Astrocyte (in vitro differentiated cells and primary cell): ENCODE measurements around the gene FADS3. TPM values are rescaled to one million over a fixed set of nuclear protein-coding genes. Genes with fewer than 3 reads are reported as not detected.

Source experiments
- DNase-seq: peaks from one replicate; pipeline ENCODE4 v3.0.0-alpha.2; 2010; ENCODE audit warnings: low read depth
- FAIRE-seq: peaks from 2 replicates; lab custom pipeline; 2011; peaks lifted over from hg19 to GRCh38; lab: Jason Lieb, UNC
- H2AFZ ChIP-seq: 2 replicates; pipeline ENCODE4 v1.6.0; 2012; ENCODE audit warnings: low read depth, low read length, inconsistent platforms
- H3K27ac ChIP-seq: 2 replicates; pipeline ENCODE4 v1.5.1; 2011; ENCODE audit warnings: low read depth, low read length, inconsistent platforms
- H3K27me3 ChIP-seq: 2 replicates; pipeline ENCODE4 v1.6.0; 2011; ENCODE audit warnings: low read length, inconsistent platforms; ENCODE audit not compliant: insufficient read depth
- H3K36me3 ChIP-seq: 2 replicates; pipeline ENCODE4 v1.5.1; 2011; ENCODE audit warnings: low read length, inconsistent platforms; ENCODE audit not compliant: insufficient read depth
- H3K4me1 ChIP-seq: 2 replicates; pipeline ENCODE4 v1.5.1; 2011; ENCODE audit warnings: low read length, inconsistent platforms; ENCODE audit not compliant: insufficient read depth
- H3K4me2 ChIP-seq: 2 replicates; pipeline ENCODE4 v1.6.0; 2012; ENCODE audit warnings: low read length, inconsistent platforms
- H3K4me3 ChIP-seq: 2 replicates; pipeline ENCODE4 v1.5.1; 2011; ENCODE audit warnings: low read depth, mild to moderate bottlenecking, low read length, inconsistent platforms; ENCODE audit not compliant: insufficient read depth
- H3K79me2 ChIP-seq: 2 replicates; pipeline ENCODE4 v1.6.0; 2012; ENCODE audit warnings: mild to moderate bottlenecking, low read length, inconsistent platforms; ENCODE audit not compliant: insufficient read depth
- H3K9ac ChIP-seq: 2 replicates; pipeline ENCODE4 v1.6.0; 2012; ENCODE audit warnings: mild to moderate bottlenecking, low read length, inconsistent platforms
- H3K9me3 ChIP-seq: 2 replicates; pipeline ENCODE4 v1.5.1; 2012; ENCODE audit warnings: low read depth, mild to moderate bottlenecking, low read length, inconsistent platforms; ENCODE audit not compliant: insufficient read depth
- H4K20me1 ChIP-seq: 2 replicates; pipeline ENCODE4 v1.6.0; 2012; ENCODE audit warnings: low read length, inconsistent platforms; ENCODE audit not compliant: insufficient read depth
- H3K27ac Mint-ChIP-seq: one replicate; pipeline ENCODE4 v1.8.0; 2021; ENCODE audit warnings: mild to moderate bottlenecking, mixed read lengths; ENCODE audit not compliant: unreplicated experiment
- H3K27me3 Mint-ChIP-seq: one replicate; pipeline ENCODE4 v1.8.0; 2021; ENCODE audit warnings: low read depth, mixed read lengths; ENCODE audit not compliant: unreplicated experiment
- H3K36me3 Mint-ChIP-seq: one replicate; pipeline ENCODE4 v1.8.0; 2021; ENCODE audit warnings: low read depth, mixed read lengths; ENCODE audit not compliant: unreplicated experiment
- H3K4me1 Mint-ChIP-seq: one replicate; pipeline ENCODE4 v1.8.0; 2021; ENCODE audit warnings: low read depth, mixed read lengths; ENCODE audit not compliant: unreplicated experiment
- H3K4me3 Mint-ChIP-seq: one replicate; pipeline ENCODE4 v1.8.0; 2021; ENCODE audit warnings: mild to moderate bottlenecking, moderate library complexity, mixed read lengths; ENCODE audit not compliant: unreplicated experiment
- H3K9me3 Mint-ChIP-seq: one replicate; pipeline ENCODE4 v1.8.0; 2021; ENCODE audit warnings: mild to moderate bottlenecking, mixed read lengths; ENCODE audit not compliant: unreplicated experiment
- EZH2 ChIP-seq: IDR thresholded peaks from 2 replicates; pipeline ENCODE4 v1.6.1; 2012; ENCODE audit warnings: mild to moderate bottlenecking, low read length, inconsistent platforms; ENCODE audit not compliant: insufficient read depth
- total RNA-seq: library from RNA; stranded (reverse); gene quantifications from 2 replicates; pipeline ENCODE4 v1.2.1, GENCODE V29; 2021
- TF ChIP-seq, protein P1 (sequence below): IDR thresholded peaks from 2 replicates; pipeline ENCODE4 v1.5.1; 2011; ENCODE audit warnings: low read depth, mild to moderate bottlenecking, inconsistent platforms, low read length, moderate library complexity; ENCODE audit not compliant: insufficient read depth

FADS3 gene
- total RNA-seq, 1 donor from 2014 or later, result 59.1 TPM

DNA sequence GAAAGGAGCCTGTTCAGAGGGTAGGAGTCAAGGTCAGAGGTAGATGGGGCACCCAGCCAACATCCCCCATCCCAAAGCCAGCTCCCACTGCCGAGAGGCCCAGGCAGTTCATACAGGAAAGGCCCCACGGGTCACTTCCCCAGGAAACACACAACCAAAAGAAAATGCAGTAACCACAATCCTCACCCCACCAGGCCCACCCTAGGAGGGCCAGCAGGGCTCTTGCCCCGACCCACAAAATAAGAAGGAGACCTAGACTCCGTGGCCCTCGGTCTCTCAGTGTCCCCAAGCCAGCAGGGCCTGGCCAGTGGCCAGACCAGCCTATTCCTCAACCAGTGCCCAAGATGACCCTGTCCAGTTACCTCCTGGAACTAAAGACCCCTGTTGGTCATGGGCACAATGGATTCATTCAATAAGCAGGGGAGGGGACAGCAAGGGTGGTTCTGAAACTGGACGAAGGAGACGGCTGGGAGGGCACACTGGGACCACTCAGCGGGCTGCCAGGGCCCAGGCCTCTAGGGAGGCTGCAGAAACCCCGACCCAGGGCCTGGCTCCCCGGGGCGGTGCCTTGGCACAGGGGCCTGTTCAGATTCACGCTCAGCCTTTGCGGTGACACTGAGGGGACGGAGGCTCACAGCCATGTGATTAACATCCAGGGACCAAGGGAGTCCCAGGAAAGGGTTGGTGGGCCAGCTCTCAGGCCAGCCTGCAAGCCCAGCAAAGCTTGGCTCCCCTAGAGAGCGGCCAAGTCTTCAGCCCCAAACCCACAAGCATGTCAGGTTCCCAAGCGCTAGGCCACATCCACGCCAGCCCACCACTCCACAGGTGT lies 20.6 kb upstream of the FADS3 start:
- TF ChIP-seq, protein P1, sequence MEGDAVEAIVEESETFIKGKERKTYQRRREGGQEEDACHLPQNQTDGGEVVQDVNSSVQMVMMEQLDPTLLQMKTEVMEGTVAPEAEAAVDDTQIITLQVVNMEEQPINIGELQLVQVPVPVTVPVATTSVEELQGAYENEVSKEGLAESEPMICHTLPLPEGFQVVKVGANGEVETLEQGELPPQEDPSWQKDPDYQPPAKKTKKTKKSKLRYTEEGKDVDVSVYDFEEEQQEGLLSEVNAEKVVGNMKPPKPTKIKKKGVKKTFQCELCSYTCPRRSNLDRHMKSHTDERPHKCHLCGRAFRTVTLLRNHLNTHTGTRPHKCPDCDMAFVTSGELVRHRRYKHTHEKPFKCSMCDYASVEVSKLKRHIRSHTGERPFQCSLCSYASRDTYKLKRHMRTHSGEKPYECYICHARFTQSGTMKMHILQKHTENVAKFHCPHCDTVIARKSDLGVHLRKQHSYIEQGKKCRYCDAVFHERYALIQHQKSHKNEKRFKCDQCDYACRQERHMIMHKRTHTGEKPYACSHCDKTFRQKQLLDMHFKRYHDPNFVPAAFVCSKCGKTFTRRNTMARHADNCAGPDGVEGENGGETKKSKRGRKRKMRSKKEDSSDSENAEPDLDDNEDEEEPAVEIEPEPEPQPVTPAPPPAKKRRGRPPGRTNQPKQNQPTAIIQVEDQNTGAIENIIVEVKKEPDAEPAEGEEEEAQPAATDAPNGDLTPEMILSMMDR, result no peak
- TF ChIP-seq EZH2, result no peak
- Mint-ChIP-seq H3K4me1 (peaks cover 4% of the 10 kb centered on the region), H3K9me3 (peaks cover 1% of the 10 kb centered on the region), H3K27ac (no peak overlapping the region), H3K36me3 (no peaks in the 10 kb centered on the region), H3K4me3 (no peak overlapping the region), H3K27me3 (peaks cover 39% of the 10 kb centered on the region)
- FAIRE-seq (no peak), DNase-seq (no peak)
- Histone ChIP-seq H3K27me3 (peaks cover 5% of the 10 kb centered on the region), H3K79me2 (no peaks in the 10 kb centered on the region), H3K36me3 (no peaks in the 10 kb centered on the region), H3K4me2 (no peak overlapping the region), H3K4me3 (no peak overlapping the region), H3K27ac (no peak overlapping the region), H3K9me3 (no peaks in the 10 kb centered on the region), H3K4me1 (no peaks in the 10 kb centered on the region), H4K20me1 (no peaks in the 10 kb centered on the region), H2AFZ (no peak overlapping the region), H3K9ac (no peak overlapping the region)

DNA sequence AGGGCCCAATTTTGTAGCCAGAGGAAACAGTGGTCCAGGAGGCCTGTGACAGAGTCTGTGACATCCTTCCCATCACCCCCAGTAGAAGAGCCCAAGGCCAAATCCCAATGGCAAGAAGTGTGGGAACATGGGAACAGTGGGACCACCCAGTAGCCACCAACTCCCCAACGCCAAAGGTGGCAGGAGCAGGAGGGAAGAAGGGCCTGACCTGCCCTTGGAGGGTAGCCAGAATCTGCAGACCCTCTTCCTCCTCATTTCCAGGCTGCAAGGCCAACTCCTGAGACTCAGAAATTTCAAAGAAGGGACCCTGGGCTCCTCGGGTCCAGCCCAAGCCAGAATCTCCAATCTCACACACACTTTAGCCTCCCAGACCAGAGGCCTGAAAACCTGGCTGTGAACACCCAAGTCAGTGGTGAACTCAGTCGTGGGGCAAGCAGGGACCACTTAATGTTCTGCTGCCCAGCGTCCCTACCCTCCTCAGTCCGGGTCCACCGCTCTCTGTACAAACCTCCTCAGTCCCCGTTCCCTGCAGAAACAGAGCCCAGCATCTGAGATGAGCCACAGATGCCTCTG lies 19.9 kb upstream of the FADS3 start:
- Mint-ChIP-seq H3K9me3 (peaks cover 1% of the 10 kb centered on the region), H3K27ac (no peak overlapping the region), H3K36me3 (no peaks in the 10 kb centered on the region), H3K27me3 (peaks cover 43% of the 10 kb centered on the region), H3K4me1 (peaks cover 4% of the 10 kb centered on the region), H3K4me3 (no peak overlapping the region)
- Histone ChIP-seq H3K4me1 (no peaks in the 10 kb centered on the region), H2AFZ (no peak overlapping the region), H3K27me3 (no peaks in the 10 kb centered on the region), H3K27ac (no peak overlapping the region), H3K79me2 (no peaks in the 10 kb centered on the region), H3K4me3 (no peak overlapping the region), H3K4me2 (no peak overlapping the region), H3K36me3 (no peaks in the 10 kb centered on the region), H3K9me3 (no peaks in the 10 kb centered on the region), H3K9ac (no peak overlapping the region), H4K20me1 (no peaks in the 10 kb centered on the region)
- TF ChIP-seq, protein P1, result no peak
- TF ChIP-seq EZH2, result no peak
- DNase-seq (no peak), FAIRE-seq (no peak)
